Activated naive CD4-positive, alpha-beta T cell treated with anti-CD3 and anti-CD28 coated beads, Interleukin-2, amount 10 ng/mL, durations not matched to agents 7 days and 5 days (primary cell): ENCODE data around the gene TIRAP.

ENCODE experiments used
- CTCF ChIA-PET: fragments of 350-600 bp; sonication (Branson Sonifier 250); formaldehyde crosslinking; loops from one replicate; lab custom pipeline; 2021; ENCODE audit warnings: antibody characterized with exemption; lab: Charles Lee
- DNase-seq: peaks from one replicate; pipeline ENCODE4 v3.0.0-alpha.2; 2020
- H3K27ac Mint-ChIP-seq: one replicate; pipeline ENCODE4 v1.8.0; 2021; ENCODE audit warnings: mild to moderate bottlenecking, moderate library complexity, mixed read lengths
- H3K27me3 Mint-ChIP-seq: one replicate; pipeline ENCODE4 v1.8.0; 2021; ENCODE audit warnings: mild to moderate bottlenecking, mixed read lengths
- H3K36me3 Mint-ChIP-seq: one replicate; pipeline ENCODE4 v1.8.0; 2021; ENCODE audit warnings: mixed read lengths
- H3K4me1 Mint-ChIP-seq: one replicate; pipeline ENCODE4 v1.8.0; 2021; ENCODE audit warnings: mixed read lengths
- H3K4me3 Mint-ChIP-seq: one replicate; pipeline ENCODE4 v1.8.0; 2021; ENCODE audit warnings: mild to moderate bottlenecking, moderate library complexity, mixed read lengths
- H3K9me3 Mint-ChIP-seq: one replicate; pipeline ENCODE4 v1.8.0; 2021; ENCODE audit warnings: mixed read lengths

The TIRAP gene

GRCh38 chr11:126334659-126335462 lies 52.0 kb downstream of the TIRAP start:
- H3K4me1 Mint-ChIP-seq = peaks cover 9% of the 10 kb centered on the region
- CTCF ChIA-PET = interaction anchor here (1.0 kb wide), 1 partner anchor 146 kb away, joined by 3 read pairs; no protein-coding TSS in a partner anchor
- H3K27ac Mint-ChIP-seq = no peak overlapping the region
- H3K27me3 Mint-ChIP-seq = no peaks in the 10 kb centered on the region
- DNase-seq = no peak
- H3K9me3 Mint-ChIP-seq = no peaks in the 10 kb centered on the region
- no peak overlapping the region for H3K4me3 Mint-ChIP-seq
- peaks cover 28% of the 10 kb centered on the region for H3K36me3 Mint-ChIP-seq

GRCh38 chr11:126335463-126335760 lies 52.5 kb downstream of the TIRAP start:
- H3K36me3 Mint-ChIP-seq = peaks cover 28% of the 10 kb centered on the region

DNA sequence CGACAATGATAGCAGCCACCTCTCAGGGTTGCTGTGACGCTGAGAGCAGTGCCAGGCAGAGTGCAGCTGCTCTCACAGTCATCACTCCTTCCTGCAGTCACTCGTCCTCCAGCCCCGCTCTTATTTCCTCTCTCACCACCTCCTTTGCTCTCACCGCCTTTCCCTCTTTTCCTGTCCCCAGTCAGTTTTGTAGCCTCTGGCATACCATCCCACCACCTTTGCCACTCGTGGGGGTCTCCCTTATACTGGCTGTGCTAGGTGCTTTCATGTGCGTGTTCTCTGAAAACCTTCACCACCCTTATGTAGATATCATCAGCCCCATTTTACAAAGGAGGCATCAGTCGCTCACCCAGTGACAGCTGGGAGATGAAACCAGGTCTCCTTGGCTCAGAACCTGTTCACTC lies 53.2 kb downstream of the TIRAP start:
- peak overlapping the region; percentile 56 for H3K27ac Mint-ChIP-seq
- H3K9me3 Mint-ChIP-seq = no peaks in the 10 kb centered on the region
- H3K4me1 Mint-ChIP-seq = peaks cover 9% of the 10 kb centered on the region
- no peak for DNase-seq
- H3K27me3 Mint-ChIP-seq = no peaks in the 10 kb centered on the region
- CTCF ChIA-PET = no interaction called here
- H3K4me3 Mint-ChIP-seq = no peak overlapping the region
- peaks cover 27% of the 10 kb centered on the region for H3K36me3 Mint-ChIP-seq

More at GRCh38 chr11:126335463-126335760, 52.5 kb downstream of the TIRAP start:
- CTCF ChIA-PET = no interaction called here
- no peaks in the 10 kb centered on the region for H3K9me3 Mint-ChIP-seq
- no peak for DNase-seq
- H3K27ac Mint-ChIP-seq = no peak overlapping the region
- no peak overlapping the region for H3K4me3 Mint-ChIP-seq
- peaks cover 9% of the 10 kb centered on the region for H3K4me1 Mint-ChIP-seq
- no peaks in the 10 kb centered on the region for H3K27me3 Mint-ChIP-seq

- Mint-ChIP-seq H3K4me1 (peaks cover 13% of the 10 kb centered on the region), H3K36me3 (peaks cover 25% of the 10 kb centered on the region), H3K27ac (peak overlapping the region; percentile 52), H3K27me3 (no peaks in the 10 kb centered on the region), H3K4me3 (no peak overlapping the region), H3K9me3 (no peaks in the 10 kb centered on the region)
- CTCF ChIA-PET = no interaction called here
- no peak for DNase-seq
These were observed 53.8 kb downstream of the TIRAP start for GRCh38 chr11:126336671-126337101.

DNA sequence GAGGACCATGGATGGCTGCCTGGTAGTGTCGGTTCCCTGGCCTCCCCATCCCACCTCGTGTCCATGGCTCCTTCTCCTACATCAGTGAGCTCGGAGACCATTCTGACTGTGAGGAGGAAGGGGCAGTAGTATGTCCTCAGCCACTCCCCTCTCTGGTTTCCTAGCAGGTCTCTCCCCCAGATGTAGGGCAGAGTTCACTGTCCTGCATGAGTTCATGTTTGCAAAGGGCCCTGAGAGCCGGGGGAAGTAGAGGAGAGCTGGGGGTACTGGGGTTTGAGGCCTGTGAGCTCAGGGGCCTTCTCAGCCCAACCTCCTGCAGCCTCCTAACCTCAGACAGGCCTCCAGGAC lies 54.2 kb downstream of the TIRAP start:
- Mint-ChIP-seq H3K36me3 (peaks cover 26% of the 10 kb centered on the region), H3K27me3 (no peaks in the 10 kb centered on the region), H3K27ac (no peak overlapping the region), H3K9me3 (no peaks in the 10 kb centered on the region), H3K4me1 (peaks cover 17% of the 10 kb centered on the region), H3K4me3 (no peak overlapping the region)
- no peak for DNase-seq
- CTCF ChIA-PET = interaction anchor here (1.0 kb wide), 1 partner anchor 26 kb away, joined by 3 read pairs; no protein-coding TSS in a partner anchor

- Mint-ChIP-seq H3K4me3 (no peak overlapping the region), H3K36me3 (peaks cover 29% of the 10 kb centered on the region), H3K4me1 (peaks cover 22% of the 10 kb centered on the region), H3K27me3 (no peaks in the 10 kb centered on the region), H3K27ac (no peak overlapping the region), H3K9me3 (no peaks in the 10 kb centered on the region)
- no peak for DNase-seq
- CTCF ChIA-PET = interaction anchor here (1.0 kb wide), 1 partner anchor 27 kb away, joined by 3 read pairs; no protein-coding TSS in a partner anchor
These were observed 54.8 kb downstream of the TIRAP start for GRCh38 chr11:126337474-126338241.

- no peaks in the 10 kb centered on the region for H3K9me3 Mint-ChIP-seq
- peaks cover 23% of the 10 kb centered on the region for H3K36me3 Mint-ChIP-seq
These were observed 55.6 kb downstream of the TIRAP start for GRCh38 chr11:126338346-126339055.

DNA sequence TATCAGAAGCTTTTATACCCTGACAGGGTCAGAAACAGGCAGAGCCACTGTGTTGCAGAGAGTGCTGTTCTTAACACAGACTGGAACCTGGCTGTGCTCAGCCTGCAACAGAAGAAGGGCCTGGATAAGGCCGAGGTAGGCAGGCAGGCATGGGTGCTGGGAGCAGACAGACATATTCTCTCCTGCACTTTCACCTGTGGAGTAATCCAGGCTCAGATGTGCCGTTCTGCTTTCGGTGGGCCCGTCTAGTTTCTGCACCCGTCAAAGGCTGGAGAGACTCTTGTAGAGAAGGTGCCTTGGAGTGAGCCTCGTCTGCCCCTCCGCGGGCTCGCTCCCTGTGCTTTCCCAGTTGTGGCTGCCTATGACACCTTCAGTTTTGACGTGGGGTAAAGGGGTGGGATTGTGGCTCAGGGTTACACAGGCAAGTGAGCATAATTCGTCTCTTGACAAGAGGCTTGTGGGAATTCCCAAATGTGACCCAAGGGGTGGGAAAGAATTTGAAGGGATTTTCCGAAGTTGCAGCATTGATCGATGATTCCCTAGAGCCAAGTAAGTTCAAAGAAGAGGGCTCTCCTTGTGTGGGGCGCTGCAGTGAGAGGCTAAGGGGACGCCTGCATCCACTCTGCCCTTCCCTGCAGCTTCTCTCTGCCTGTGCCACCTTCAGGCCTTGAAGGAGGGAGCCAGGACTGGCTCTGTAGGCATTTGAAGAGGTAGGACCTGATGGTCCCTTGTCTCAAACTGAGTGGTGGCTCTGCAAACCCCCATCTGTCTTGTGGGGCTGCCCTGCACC lies 56.4 kb downstream of the TIRAP start:
- DNase-seq = no peak
- CTCF ChIA-PET = no interaction called here
- peaks cover 22% of the 10 kb centered on the region for H3K4me1 Mint-ChIP-seq
- no peak overlapping the region for H3K27ac Mint-ChIP-seq
- H3K36me3 Mint-ChIP-seq = peaks cover 22% of the 10 kb centered on the region
- no peaks in the 10 kb centered on the region for H3K27me3 Mint-ChIP-seq
- H3K9me3 Mint-ChIP-seq = no peaks in the 10 kb centered on the region
- H3K4me3 Mint-ChIP-seq = no peak overlapping the region

More at GRCh38 chr11:126338346-126339055, 55.6 kb downstream of the TIRAP start:
- H3K4me1 Mint-ChIP-seq = peaks cover 22% of the 10 kb centered on the region
- CTCF ChIA-PET = interaction anchor here (1.0 kb wide), 1 partner anchor 28 kb away, joined by 3 read pairs; no protein-coding TSS in a partner anchor
- H3K4me3 Mint-ChIP-seq = no peak overlapping the region
- DNase-seq = no peak
- H3K27ac Mint-ChIP-seq = no peak overlapping the region
- H3K27me3 Mint-ChIP-seq = no peaks in the 10 kb centered on the region

DNA sequence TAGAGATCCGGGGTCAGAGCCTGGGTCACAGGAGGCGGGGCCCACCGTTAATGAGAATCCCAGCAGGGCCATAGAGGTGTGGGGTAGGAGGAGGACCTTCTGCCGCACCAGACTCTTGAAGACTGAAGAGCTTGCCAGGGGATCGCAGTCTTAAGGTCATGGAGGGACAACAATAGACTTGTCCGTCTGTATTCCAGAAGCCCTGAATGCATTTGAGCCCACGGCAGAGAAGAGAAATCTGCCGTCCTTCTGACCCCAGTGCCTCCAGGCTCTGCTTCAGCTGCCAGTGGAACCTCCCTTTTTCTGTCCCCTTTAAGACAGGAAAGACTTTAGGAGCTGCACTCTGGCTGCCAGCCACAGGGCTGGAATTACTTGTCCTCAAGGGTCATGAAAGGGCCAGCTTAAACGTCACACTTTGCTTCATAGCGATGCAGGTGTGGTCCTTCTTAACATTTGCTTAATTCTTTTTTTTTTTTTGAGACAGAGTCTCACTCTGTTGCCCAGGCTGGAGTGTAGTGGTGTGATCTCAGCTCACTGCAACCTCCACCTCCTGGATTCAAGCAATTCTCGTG lies 57.1 kb downstream of the TIRAP start:
- CTCF ChIA-PET = interaction anchor here (0.6 to 1.4 kb wide), 2 partner anchors 29 to 36 kb away, joined by 3 read pairs; partner anchors contain the start of gene DCPS
- Mint-ChIP-seq H3K4me3 (no peak overlapping the region), H3K4me1 (peaks cover 23% of the 10 kb centered on the region), H3K9me3 (no peaks in the 10 kb centered on the region), H3K36me3 (peaks cover 24% of the 10 kb centered on the region), H3K27me3 (no peaks in the 10 kb centered on the region), H3K27ac (no peak overlapping the region)
- no peak for DNase-seq

- peaks cover 27% of the 10 kb centered on the region for H3K36me3 Mint-ChIP-seq
- DNase-seq = no peak
- H3K9me3 Mint-ChIP-seq = no peaks in the 10 kb centered on the region
- peaks cover 24% of the 10 kb centered on the region for H3K4me1 Mint-ChIP-seq
- CTCF ChIA-PET = interaction anchor here (1.2 to 1.6 kb wide), 3 partner anchors 30 to 139 kb away, joined by 3 read pairs; no protein-coding TSS in a partner anchor
- H3K27ac Mint-ChIP-seq = no peak overlapping the region
- H3K27me3 Mint-ChIP-seq = no peaks in the 10 kb centered on the region
- no peak overlapping the region for H3K4me3 Mint-ChIP-seq
These were observed 58.2 kb downstream of the TIRAP start for GRCh38 chr11:126340960-126341606.

DNA sequence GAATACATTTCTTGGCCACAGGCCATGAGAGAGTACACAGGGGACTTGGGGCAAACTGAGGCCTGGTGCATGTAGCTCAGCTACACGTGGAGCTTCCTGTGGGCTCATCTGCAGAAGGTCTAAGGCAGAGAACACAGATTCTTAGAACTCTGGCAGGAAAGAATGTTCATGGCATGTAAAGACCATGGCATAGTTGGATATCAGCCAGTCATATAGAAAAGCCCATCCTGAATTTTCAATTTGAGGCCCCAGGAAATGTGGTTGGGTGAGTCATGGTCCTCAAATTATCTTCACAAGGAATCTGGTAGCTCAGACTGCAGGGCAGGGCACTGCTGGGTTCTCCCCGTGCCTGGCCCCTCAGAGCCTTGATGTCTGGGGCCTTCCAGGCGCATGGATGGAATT lies 58.9 kb downstream of the TIRAP start:
- no peak overlapping the region for H3K4me3 Mint-ChIP-seq
- CTCF ChIA-PET = interaction anchor here (1.2 to 1.6 kb wide), 2 partner anchors 34 to 138 kb away, joined by 3 read pairs; no protein-coding TSS in a partner anchor
- peaks cover 29% of the 10 kb centered on the region for H3K36me3 Mint-ChIP-seq
- DNase-seq = no peak
- peaks cover 21% of the 10 kb centered on the region for H3K4me1 Mint-ChIP-seq
- H3K27ac Mint-ChIP-seq = no peak overlapping the region
- no peaks in the 10 kb centered on the region for H3K27me3 Mint-ChIP-seq
- no peaks in the 10 kb centered on the region for H3K9me3 Mint-ChIP-seq

GRCh38 chr11:126343051-126343450 lies 60.2 kb downstream of the TIRAP start:
- Mint-ChIP-seq H3K4me1 (peaks cover 21% of the 10 kb centered on the region), H3K36me3 (peaks cover 29% of the 10 kb centered on the region), H3K9me3 (no peaks in the 10 kb centered on the region), H3K4me3 (no peak overlapping the region), H3K27ac (no peak overlapping the region), H3K27me3 (no peaks in the 10 kb centered on the region)
- CTCF ChIA-PET = no interaction called here
- no peak for DNase-seq
